Endothelial cell of umbilical vein (primary cell): ENCODE measurements around the gene SYNE1. TPM values are rescaled to one million over a fixed set of nuclear protein-coding genes. Genes with fewer than 3 reads are reported as not detected.

Experiments
- BruUV-seq: library from RNA; stranded (reverse); fragments of 400-500 nt; replicated peaks from 2 replicates; lab custom pipeline; 2021; lab: Mats Ljungman, UMichigan
- CTCF ChIA-PET: fragments of 300-600, 350-600 bp; sonication (Branson Sonifier 250); formaldehyde crosslinking; loops from one replicate; lab custom pipeline; 2021; ENCODE audit warnings: antibody characterized with exemption, inconsistent platforms; lab: Charles Lee
- POLR2A ChIA-PET: fragments of 300-600, 350-600 bp; sonication (Branson Sonifier 250); formaldehyde crosslinking; loops from one replicate; lab custom pipeline; 2021; ENCODE audit warnings: antibody characterized with exemption, inconsistent platforms; lab: Charles Lee
- DNase-seq: peaks from one replicate; pipeline ENCODE4 v3.0.0-alpha.2; 2011; ENCODE audit warnings: low read depth, low spot score
- FAIRE-seq: peaks from 2 replicates; lab custom pipeline; 2011; peaks lifted over from hg19 to GRCh38; lab: Jason Lieb, UNC
- H2AFZ ChIP-seq: 2 replicates; pipeline ENCODE4 v1.6.0; 2012; ENCODE audit warnings: low read depth, low read length, control low read depth, inconsistent platforms
- H3K27ac ChIP-seq: 2 replicates; pipeline ENCODE4 v1.5.1; 2011; ENCODE audit warnings: low read depth, mild to moderate bottlenecking, control low read depth, low read length, moderate library complexity; ENCODE audit not compliant: insufficient read depth
- H3K27me3 ChIP-seq, 2 experiments: 2 replicates each; pipeline versions ENCODE4 v1.6.0 to v1.6.1; 2011; ENCODE audit warnings: low read length in 2 of 2, mixed read lengths in 1 of 2; ENCODE audit not compliant: control insufficient read depth in 2 of 2, insufficient read depth in 2 of 2
- H3K36me3 ChIP-seq, 2 experiments: 2 replicates in 1 of 2; 3 replicates in 1 of 2; pipeline ENCODE4 v1.5.1; 2011; ENCODE audit warnings: low read length in 2 of 2, mild to moderate bottlenecking in 1 of 2, moderate library complexity in 1 of 2; ENCODE audit not compliant: control insufficient read depth in 2 of 2, insufficient read depth in 2 of 2; ENCODE audit errors: extremely low read depth in 1 of 2
- H3K4me1 ChIP-seq: 3 replicates; pipeline ENCODE4 v1.5.1; 2011; ENCODE audit warnings: mild to moderate bottlenecking, low read length; ENCODE audit not compliant: control insufficient read depth, insufficient read depth; ENCODE audit errors: extremely low read depth
- H3K4me2 ChIP-seq: 2 replicates; pipeline ENCODE4 v1.6.1; 2011; ENCODE audit warnings: low read length, control low read depth, mixed read lengths; ENCODE audit not compliant: insufficient read depth
- H3K4me3 ChIP-seq, 3 experiments: fragments of 200-600 bp in 1 of 3; sonication (generic), shearing (Covaris generic) in 1 of 3; replicated peaks in 1 of 3; 2 replicates each; pipeline ENCODE4 v1.5.1; 2011 to 2016; ENCODE audit warnings: control low read depth in 3 of 3, low read length in 3 of 3, mild to moderate bottlenecking in 2 of 3, inconsistent platforms in 1 of 3, low read depth in 1 of 3, moderate library complexity in 1 of 3; ENCODE audit not compliant: insufficient read depth in 1 of 3
- H3K79me2 ChIP-seq: 2 replicates; pipeline ENCODE4 v1.6.0; 2012; ENCODE audit warnings: low read length, inconsistent platforms; ENCODE audit not compliant: control insufficient read depth, insufficient read depth
- H3K9ac ChIP-seq: replicated peaks from 2 replicates; pipeline ENCODE3; 2011; ENCODE audit warnings: low read length, control low read depth; ENCODE audit not compliant: insufficient read depth; ENCODE audit errors: extremely low read depth
- H3K9me1 ChIP-seq: replicated peaks from 3 replicates; pipeline ENCODE4 v1.6.0; 2011; ENCODE audit warnings: mild to moderate bottlenecking, low read length; ENCODE audit not compliant: control insufficient read depth, insufficient read depth; ENCODE audit errors: extremely low read depth
- H3K9me3 ChIP-seq: replicated peaks from 2 replicates; pipeline ENCODE4 v1.5.1; 2012; ENCODE audit warnings: low read length, inconsistent platforms; ENCODE audit not compliant: control insufficient read depth, insufficient read depth
- H4K20me1 ChIP-seq: replicated peaks from 2 replicates; pipeline ENCODE3; 2011; ENCODE audit warnings: mild to moderate bottlenecking, low read length; ENCODE audit not compliant: control insufficient read depth, insufficient read depth; ENCODE audit errors: extremely low read depth
- EZH2 ChIP-seq: IDR thresholded peaks from 2 replicates; pipeline ENCODE4 v1.6.1; 2012; ENCODE audit warnings: borderline replicate concordance, low read depth, mild to moderate bottlenecking, moderate library complexity, low read length, inconsistent platforms; ENCODE audit not compliant: severe bottlenecking
- FOS ChIP-seq: IDR thresholded peaks from 2 replicates; pipeline ENCODE4 v1.6.1; 2011; ENCODE audit warnings: mild to moderate bottlenecking, low read length, moderate library complexity, borderline replicate concordance; ENCODE audit not compliant: insufficient read depth
- GATA2 ChIP-seq: IDR thresholded peaks from 2 replicates; pipeline ENCODE4 v1.7.0; 2011; ENCODE audit warnings: low read depth, mild to moderate bottlenecking, moderate library complexity, mixed read lengths, low read length; ENCODE audit not compliant: insufficient read length, insufficient read depth
- MYC ChIP-seq: IDR thresholded peaks from one replicate; pipeline ENCODE4 v1.6.1; 2011; ENCODE audit warnings: mild to moderate bottlenecking, low read depth, low read length
- POLR2AphosphoS5 ChIP-seq: IDR thresholded peaks from 2 replicates; pipeline ENCODE4 v1.6.1; 2012; ENCODE audit warnings: low read depth, mild to moderate bottlenecking, control low read depth, low read length, moderate library complexity; ENCODE audit not compliant: insufficient read depth
- dilution Hi-C: fragments of 300-500 bp; cut with MboI; formaldehyde crosslinking; loops from one replicate; pipeline ENCODE4 v1.15.0; 2019; ENCODE audit warnings: low sequenced_read_pairs; ENCODE audit not compliant: extremely low pct_ligation_motif_present
- intact Hi-C: fragments of 100-400 bp; cut with micrococcal nuclease; formaldehyde crosslinking; loops from one replicate; pipeline ENCODE4 v1.10.0; 2022
- polyA plus RNA-seq, 4 experiments: library from polyadenylated mRNA; depleted of rRNA in 3 of 4; stranded (reverse) in 3 of 4; unstranded in 1 of 4; fragments of >200 nt; gene quantifications; 2 replicates each; pipeline versions ENCODE4 v1.2.1 to v1.2.3, GENCODE V29; 2011 to 2012; ENCODE audit warnings: missing spikeins in 1 of 4
- total RNA-seq: library from RNA; stranded (reverse); gene quantifications from 2 replicates; pipeline ENCODE4 v1.2.3, GENCODE V29; 2021

SYNE1 gene
- total and polyA plus RNA-seq, 2 donors (not counting 3 experiments of a cell fraction or from before 2014, with no cell fraction given), result 26.5 to 52.3 TPM

- FAIRE-seq (peak; percentile 83), DNase-seq (peak; percentile 20)
- no peak overlapping the region for H3K4me2 ChIP-seq
- POLR2A ChIA-PET, result no interaction called here
- no peaks in the 10 kb centered on the region for H3K27me3 ChIP-seq
- dilution Hi-C loops, result no loop called here
- CTCF ChIA-PET, result interaction anchor here (0.6 to 2.6 kb wide), 3 partner anchors 12 to 244 kb away, joined by 3 to 9 read pairs (median 3); no protein-coding TSS in a partner anchor
- H3K9me1 ChIP-seq, result no peaks in the 10 kb centered on the region
- no peak overlapping the region for H2AFZ ChIP-seq
- BruUV-seq, result no TSS peak
- intact Hi-C loops, result no loop called here
- peaks cover 5% of the 10 kb centered on the region for H3K4me1 ChIP-seq
- H3K4me3 ChIP-seq, result no peak overlapping the region
- H4K20me1 ChIP-seq, result no peaks in the 10 kb centered on the region
- no peaks in the 10 kb centered on the region for H3K79me2 ChIP-seq
- no peaks in the 10 kb centered on the region for H3K9me3 ChIP-seq
- no peak overlapping the region for H3K9ac ChIP-seq
- no peak overlapping the region for H3K27ac ChIP-seq
- peaks cover 0 to 4% of the 10 kb centered on the region in 2 experiments for H3K36me3 ChIP-seq
- no peak for TF ChIP-seq MYC
- TF ChIP-seq FOS, result peak; percentile 15
Measured at GRCh38 chr6:152136449-152136825, 500.7 kb downstream of the SYNE1 start.

DNA sequence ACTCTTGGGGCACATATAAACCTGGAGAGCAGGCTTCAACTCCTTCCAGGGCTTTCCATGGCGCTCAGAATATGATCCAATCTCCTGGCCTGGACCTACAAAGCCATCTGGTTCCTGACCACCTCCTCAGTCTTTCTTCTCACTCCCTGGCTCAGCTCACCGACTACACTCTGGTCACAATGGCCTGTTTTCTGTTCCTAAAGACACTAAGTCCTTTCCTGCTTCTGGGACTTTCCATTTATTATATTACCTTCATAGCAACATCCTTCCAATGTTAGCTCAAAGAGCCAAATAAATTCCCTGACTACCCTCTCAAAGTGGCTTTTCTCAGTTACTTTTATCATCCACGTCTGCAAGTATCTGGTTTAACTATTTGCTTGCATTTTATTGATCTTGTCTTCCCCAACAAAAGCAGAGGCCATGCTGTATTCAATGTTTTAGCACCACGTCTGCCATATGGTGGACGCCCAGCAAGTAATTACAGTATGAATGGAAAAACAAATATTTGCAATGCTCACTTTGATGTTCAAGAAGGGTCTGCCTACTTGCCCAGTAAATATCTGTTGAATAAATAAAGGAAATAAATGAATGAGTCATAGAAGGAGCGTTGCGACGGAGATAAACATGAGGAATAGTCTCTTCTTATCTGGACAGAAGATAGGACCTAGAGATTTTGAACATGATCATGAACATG lies 501.3 kb downstream of the SYNE1 start:
- H3K9me3 ChIP-seq, result no peaks in the 10 kb centered on the region
- H3K79me2 ChIP-seq, result no peaks in the 10 kb centered on the region
- TF ChIP-seq MYC (no peak), POLR2AphosphoS5 (no peak), FOS (no peak), EZH2 (no peak), GATA2 (no peak)
- no peaks in the 10 kb centered on the region for H3K27me3 ChIP-seq
- no peak for FAIRE-seq
- no peaks in the 10 kb centered on the region for H4K20me1 ChIP-seq
- ChIA-PET POLR2A (no interaction called here), CTCF (interaction anchor here (1.1 to 2.6 kb wide), 3 partner anchors 8 to 244 kb away, joined by 3 to 9 read pairs (median 3); no protein-coding TSS in a partner anchor)
- H3K9ac ChIP-seq, result no peak overlapping the region
- H3K9me1 ChIP-seq, result no peaks in the 10 kb centered on the region
- peaks cover 0 to 4% of the 10 kb centered on the region in 2 experiments for H3K36me3 ChIP-seq
- H2AFZ ChIP-seq, result no peak overlapping the region
- intact Hi-C loops (no loop called here), dilution Hi-C loops (no loop called here)
- H3K27ac ChIP-seq, result no peak overlapping the region
- no peak overlapping the region for H3K4me3 ChIP-seq
- no peak for DNase-seq
- peaks cover 5% of the 10 kb centered on the region for H3K4me1 ChIP-seq
- H3K4me2 ChIP-seq, result no peak overlapping the region
- BruUV-seq, result no TSS peak
